Measurements from ENCODE around the gene IGFALS.

- TF ChIP-seq CTCF (IDR thresholded peaks at IDR 0.05; ENCODE audit: insufficient read depth, low read length, poor library complexity, severe bottlenecking) (no peak), EZH2phosphoT487 (conservative IDR thresholded peaks at IDR 0.05; ENCODE audit: low read length) (no peak)
Measured at GRCh38 chr16:1839554-1839953, 46.0 kb upstream of the IGFALS start.
